ENCODE data around the gene SUSD1. TPM values are rescaled to one million over a fixed set of nuclear protein-coding genes. Genes with fewer than 3 reads are reported as not detected.

SUSD1 gene
- total and polyA plus RNA-seq, 9 of the 15 experiments (the other 6 are each of a cell fraction or from before 2014, with no cell fraction given) = 10.9 to 44.4 (median 36.1) TPM

DNA sequence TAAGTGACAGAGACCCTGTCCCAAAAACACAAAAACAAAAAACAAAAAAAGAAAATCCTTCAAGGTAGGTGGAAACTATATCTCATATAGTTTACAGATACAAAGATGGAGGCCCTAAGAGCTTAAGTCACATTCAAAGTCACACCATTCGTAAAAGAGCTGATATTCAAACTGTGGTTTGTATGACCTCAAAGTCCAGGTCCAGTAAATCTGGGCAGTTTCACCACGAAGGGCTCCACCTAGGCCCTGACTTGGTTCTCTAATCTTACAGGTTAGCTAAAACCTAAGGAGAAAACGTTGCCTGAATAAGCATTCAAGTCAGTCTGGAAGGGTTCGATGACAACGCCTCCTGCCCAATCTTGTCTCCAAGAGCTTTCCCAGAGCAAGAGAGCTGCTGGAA is 44.1 kb downstream of the SUSD1 start:
- Histone ChIP-seq H3K9ac (ENCODE audit: insufficient read depth in 1 of 2, low read depth in 2 of 2, low read length in 2 of 2) (no peak overlapping the region), H3K27ac (ENCODE audit: extremely low read depth, low read depth, low read length) (no peak overlapping the region), H3K9me1 (ENCODE audit: control insufficient read depth, insufficient read depth, low read length) (no peaks in the 10 kb centered on the region), H4K20me1 (replicated peaks; ENCODE audit: control insufficient read depth, insufficient read depth, low read length) (no peaks in the 10 kb centered on the region), H3K36me3 (ENCODE audit: control insufficient read depth, insufficient read depth, low read length) (peaks cover 57% of the 10 kb centered on the region), H3K4me1 (replicated peaks in 1 of 2; ENCODE audit: control insufficient read depth in 2 of 2, insufficient read depth in 2 of 2, low read length in 2 of 2) (no peaks in the 10 kb centered on the region), H3K4me2 (ENCODE audit: insufficient read depth, low read length) (no peak overlapping the region), H3K9me3 (replicated peaks; ENCODE audit: control insufficient read depth, insufficient read depth, low read depth, low read length) (no peaks in the 10 kb centered on the region), H3K79me2 (ENCODE audit: control insufficient read depth, insufficient read depth, low read length) (peaks cover 6% of the 10 kb centered on the region), H3K4me3 (no peak overlapping the region), H3K27me3 (ENCODE audit: control insufficient read depth in 2 of 2, insufficient read depth in 2 of 2, low read length in 2 of 2) (no peaks in the 10 kb centered on the region), H2AFZ (ENCODE audit: low read depth, low read length) (no peak overlapping the region)
- ChIA-PET CTCF (ENCODE audit: low intra/inter-chr PET ratio) (no interaction called here), POLR2A (interaction anchor here (0.9 to 1.4 kb wide), 4 partner anchors 26 to 83 kb away, joined by 3 to 6 read pairs (median 3); no protein-coding TSS in a partner anchor)
- intact Hi-C loops (cut with micrococcal nuclease) = no loop called here
- ATAC-seq = no peak
- no peak for FAIRE-seq
- DNase-seq (ENCODE audit: extremely low read depth in 1 of 4, low spot score in 3 of 4) = no peak
- in situ Hi-C loops (cut with MboI) = no loop called here
- no TSS peak for BruUV-seq (replicated peaks)
- 68% methylated on average over 5 of the region's 5 CpGs for WGBS (ENCODE audit: insufficient coverage, low coverage, missing lambda C conversion rate)
- TF ChIP-seq, protein P1, sequence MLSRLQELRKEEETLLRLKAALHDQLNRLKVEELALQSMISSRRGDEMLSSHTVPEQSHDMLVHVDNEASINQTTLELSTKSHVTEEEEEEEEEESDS (CRISPR knock-in tag; IDR thresholded peaks at IDR 0.05) = no peak
- TF ChIP-seq PRPF4 (IDR thresholded peaks at IDR 0.05; ENCODE audit: insufficient read depth, low read depth, low read length, poor library complexity, severe bottlenecking) = no peak
- TF ChIP-seq KDM1A (IDR thresholded peaks at IDR 0.05) = no peak
- TF ChIP-seq ILK (tag; IDR thresholded peaks at IDR 0.05; ENCODE audit: borderline replicate concordance, low read depth) = no peak
- TF ChIP-seq ZNF3 (CRISPR knock-in tag; IDR thresholded peaks at IDR 0.05) = no peak
- TF ChIP-seq GTF2F1 (IDR thresholded peaks at IDR 0.05; ENCODE audit: low read depth, low read length) = no peak
- TF ChIP-seq, protein P2, sequence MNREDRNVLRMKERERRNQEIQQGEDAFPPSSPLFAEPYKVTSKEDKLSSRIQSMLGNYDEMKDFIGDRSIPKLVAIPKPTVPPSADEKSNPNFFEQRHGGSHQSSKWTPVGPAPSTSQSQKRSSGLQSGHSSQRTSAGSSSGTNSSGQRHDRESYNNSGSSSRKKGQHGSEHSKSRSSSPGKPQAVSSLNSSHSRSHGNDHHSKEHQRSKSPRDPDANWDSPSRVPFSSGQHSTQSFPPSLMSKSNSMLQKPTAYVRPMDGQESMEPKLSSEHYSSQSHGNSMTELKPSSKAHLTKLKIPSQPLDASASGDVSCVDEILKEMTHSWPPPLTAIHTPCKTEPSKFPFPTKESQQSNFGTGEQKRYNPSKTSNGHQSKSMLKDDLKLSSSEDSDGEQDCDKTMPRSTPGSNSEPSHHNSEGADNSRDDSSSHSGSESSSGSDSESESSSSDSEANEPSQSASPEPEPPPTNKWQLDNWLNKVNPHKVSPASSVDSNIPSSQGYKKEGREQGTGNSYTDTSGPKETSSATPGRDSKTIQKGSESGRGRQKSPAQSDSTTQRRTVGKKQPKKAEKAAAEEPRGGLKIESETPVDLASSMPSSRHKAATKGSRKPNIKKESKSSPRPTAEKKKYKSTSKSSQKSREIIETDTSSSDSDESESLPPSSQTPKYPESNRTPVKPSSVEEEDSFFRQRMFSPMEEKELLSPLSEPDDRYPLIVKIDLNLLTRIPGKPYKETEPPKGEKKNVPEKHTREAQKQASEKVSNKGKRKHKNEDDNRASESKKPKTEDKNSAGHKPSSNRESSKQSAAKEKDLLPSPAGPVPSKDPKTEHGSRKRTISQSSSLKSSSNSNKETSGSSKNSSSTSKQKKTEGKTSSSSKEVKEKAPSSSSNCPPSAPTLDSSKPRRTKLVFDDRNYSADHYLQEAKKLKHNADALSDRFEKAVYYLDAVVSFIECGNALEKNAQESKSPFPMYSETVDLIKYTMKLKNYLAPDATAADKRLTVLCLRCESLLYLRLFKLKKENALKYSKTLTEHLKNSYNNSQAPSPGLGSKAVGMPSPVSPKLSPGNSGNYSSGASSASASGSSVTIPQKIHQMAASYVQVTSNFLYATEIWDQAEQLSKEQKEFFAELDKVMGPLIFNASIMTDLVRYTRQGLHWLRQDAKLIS (CRISPR knock-in tag; IDR thresholded peaks at IDR 0.05) = no peak
- no peak for TF ChIP-seq NBN (IDR thresholded peaks at IDR 0.05; ENCODE audit: low read depth)
- TF ChIP-seq SMAD1 (IDR thresholded peaks at IDR 0.05; ENCODE audit: low read depth, low read length, partially characterized antibody) = no peak
- TF ChIP-seq, protein P3, sequence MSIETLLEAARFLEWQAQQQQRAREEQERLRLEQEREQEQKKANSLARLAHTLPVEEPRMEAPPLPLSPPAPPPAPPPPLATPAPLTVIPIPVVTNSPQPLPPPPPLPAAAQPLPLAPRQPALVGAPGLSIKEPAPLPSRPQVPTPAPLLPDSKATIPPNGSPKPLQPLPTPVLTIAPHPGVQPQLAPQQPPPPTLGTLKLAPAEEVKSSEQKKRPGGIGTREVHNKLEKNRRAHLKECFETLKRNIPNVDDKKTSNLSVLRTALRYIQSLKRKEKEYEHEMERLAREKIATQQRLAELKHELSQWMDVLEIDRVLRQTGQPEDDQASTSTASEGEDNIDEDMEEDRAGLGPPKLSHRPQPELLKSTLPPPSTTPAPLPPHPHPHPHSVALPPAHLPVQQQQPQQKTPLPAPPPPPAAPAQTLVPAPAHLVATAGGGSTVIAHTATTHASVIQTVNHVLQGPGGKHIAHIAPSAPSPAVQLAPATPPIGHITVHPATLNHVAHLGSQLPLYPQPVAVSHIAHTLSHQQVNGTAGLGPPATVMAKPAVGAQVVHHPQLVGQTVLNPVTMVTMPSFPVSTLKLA (conservative IDR thresholded peaks at IDR 0.05) = no peak
- no peak for TF ChIP-seq MYNN (IDR thresholded peaks at IDR 0.05)
- TF ChIP-seq MYNN (CRISPR knock-in tag; IDR thresholded peaks at IDR 0.05) = no peak
- TF ChIP-seq MCM5 (IDR thresholded peaks at IDR 0.05; ENCODE audit: low read depth) = no peak
- no peak for TF ChIP-seq BRD4 (IDR thresholded peaks at IDR 0.05)
- TF ChIP-seq, protein P4, sequence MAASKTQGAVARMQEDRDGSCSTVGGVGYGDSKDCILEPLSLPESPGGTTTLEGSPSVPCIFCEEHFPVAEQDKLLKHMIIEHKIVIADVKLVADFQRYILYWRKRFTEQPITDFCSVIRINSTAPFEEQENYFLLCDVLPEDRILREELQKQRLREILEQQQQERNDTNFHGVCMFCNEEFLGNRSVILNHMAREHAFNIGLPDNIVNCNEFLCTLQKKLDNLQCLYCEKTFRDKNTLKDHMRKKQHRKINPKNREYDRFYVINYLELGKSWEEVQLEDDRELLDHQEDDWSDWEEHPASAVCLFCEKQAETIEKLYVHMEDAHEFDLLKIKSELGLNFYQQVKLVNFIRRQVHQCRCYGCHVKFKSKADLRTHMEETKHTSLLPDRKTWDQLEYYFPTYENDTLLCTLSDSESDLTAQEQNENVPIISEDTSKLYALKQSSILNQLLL (CRISPR knock-in tag; IDR thresholded peaks at IDR 0.05; ENCODE audit: borderline replicate concordance) = no peak
- no peak for TF ChIP-seq GTF2E2 (tag; IDR thresholded peaks at IDR 0.05)
- TF ChIP-seq TEAD4 (IDR thresholded peaks at IDR 0.05; ENCODE audit: low read length) = no peak
- no peak for TF ChIP-seq TEAD4 (CRISPR knock-in tag; IDR thresholded peaks at IDR 0.05; ENCODE audit: borderline replicate concordance)
- TF ChIP-seq ZNF695 (CRISPR knock-in tag; IDR thresholded peaks at IDR 0.05) = no peak

All from K562 (cell line).